ENCODE results near the gene ARHGAP18.

The ARHGAP18 gene

DNA sequence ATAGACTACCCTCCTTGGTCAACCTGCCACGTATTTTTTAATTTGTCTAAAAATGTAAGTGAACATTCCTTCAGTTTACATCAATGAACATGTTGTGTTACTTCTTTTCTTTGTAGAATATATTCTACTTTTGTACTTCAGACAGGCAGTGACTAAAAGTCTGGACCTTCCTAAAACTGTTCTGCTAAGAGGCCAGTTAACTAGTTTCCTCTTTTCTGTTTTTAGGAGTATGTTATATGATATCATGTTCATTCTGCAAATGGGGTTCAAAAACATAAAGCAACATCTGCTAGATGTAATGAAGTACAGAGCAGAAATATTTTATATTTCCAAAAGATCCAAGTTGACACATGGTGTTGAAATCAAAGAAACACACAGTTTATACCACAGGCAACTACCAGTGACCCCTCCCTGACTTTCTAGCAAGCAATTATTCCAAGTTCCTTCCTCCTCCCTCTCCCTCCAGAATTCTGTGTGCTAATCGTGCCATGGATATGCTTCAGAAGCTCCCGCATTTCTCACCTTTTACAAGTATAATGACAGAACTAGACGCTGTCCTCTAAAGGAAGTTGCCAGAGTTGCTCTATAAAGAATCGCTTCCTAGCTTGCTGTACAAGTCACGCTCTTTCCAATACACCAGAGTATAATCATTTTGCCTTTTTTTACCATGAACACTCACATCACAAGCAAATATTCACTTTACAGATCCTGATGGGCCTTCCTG is 64.7 kb downstream of the ARHGAP18 start:
- TF ChIP-seq, protein P1, sequence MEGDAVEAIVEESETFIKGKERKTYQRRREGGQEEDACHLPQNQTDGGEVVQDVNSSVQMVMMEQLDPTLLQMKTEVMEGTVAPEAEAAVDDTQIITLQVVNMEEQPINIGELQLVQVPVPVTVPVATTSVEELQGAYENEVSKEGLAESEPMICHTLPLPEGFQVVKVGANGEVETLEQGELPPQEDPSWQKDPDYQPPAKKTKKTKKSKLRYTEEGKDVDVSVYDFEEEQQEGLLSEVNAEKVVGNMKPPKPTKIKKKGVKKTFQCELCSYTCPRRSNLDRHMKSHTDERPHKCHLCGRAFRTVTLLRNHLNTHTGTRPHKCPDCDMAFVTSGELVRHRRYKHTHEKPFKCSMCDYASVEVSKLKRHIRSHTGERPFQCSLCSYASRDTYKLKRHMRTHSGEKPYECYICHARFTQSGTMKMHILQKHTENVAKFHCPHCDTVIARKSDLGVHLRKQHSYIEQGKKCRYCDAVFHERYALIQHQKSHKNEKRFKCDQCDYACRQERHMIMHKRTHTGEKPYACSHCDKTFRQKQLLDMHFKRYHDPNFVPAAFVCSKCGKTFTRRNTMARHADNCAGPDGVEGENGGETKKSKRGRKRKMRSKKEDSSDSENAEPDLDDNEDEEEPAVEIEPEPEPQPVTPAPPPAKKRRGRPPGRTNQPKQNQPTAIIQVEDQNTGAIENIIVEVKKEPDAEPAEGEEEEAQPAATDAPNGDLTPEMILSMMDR (IDR thresholded peaks at IDR 0.05; ENCODE audit: insufficient read depth, missing control alignments) = no peak
- FAIRE-seq (no peak), DNase-seq (ENCODE audit: insufficient read length, low spot score) (no peak)

DNA sequence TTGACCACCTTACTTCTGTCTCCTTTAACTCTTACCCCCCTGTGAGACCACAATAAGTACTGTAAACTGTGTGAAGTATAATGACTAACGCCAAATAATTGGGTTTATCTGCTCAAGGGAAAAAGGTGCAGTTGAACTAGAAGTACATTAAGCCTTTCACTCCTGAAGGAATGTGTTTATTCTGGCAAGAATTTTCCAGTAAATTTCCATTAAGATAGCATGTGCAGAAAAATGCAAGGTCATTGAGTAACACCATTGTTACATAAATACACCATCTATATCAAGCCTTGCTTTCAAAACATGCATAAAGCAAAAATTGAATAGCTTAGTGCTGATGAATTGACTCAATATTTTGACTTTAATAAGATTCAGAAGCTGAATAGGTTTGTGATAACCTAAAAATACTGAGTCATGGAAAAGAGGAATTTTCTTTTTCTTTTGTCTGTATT is 65.4 kb downstream of the ARHGAP18 start:
- TF ChIP-seq, protein P1 (IDR thresholded peaks at IDR 0.05; ENCODE audit: insufficient read depth, missing control alignments) = no peak
- DNase-seq (ENCODE audit: insufficient read length, low spot score) (no peak), FAIRE-seq (no peak)

GRCh38 chr6:129643968-129644367 is 66.0 kb downstream of the ARHGAP18 start:
- no peak for FAIRE-seq
- TF ChIP-seq, protein P1 (IDR thresholded peaks at IDR 0.05; ENCODE audit: insufficient read depth, missing control alignments) = no peak

GRCh38 chr6:129643176-129643575 is 66.8 kb downstream of the ARHGAP18 start:
- TF ChIP-seq, protein P1 (IDR thresholded peaks at IDR 0.05; ENCODE audit: insufficient read depth, missing control alignments) = no peak
- FAIRE-seq (no peak), DNase-seq (ENCODE audit: insufficient read length, low spot score) (no peak)

More at GRCh38 chr6:129643968-129644367, 66.0 kb downstream of the ARHGAP18 start:
- DNase-seq (ENCODE audit: insufficient read length, low spot score) = no peak

GRCh38 chr6:129642322-129642721 is 67.7 kb downstream of the ARHGAP18 start:
- DNase-seq (ENCODE audit: insufficient read length, low spot score) = no peak
- TF ChIP-seq, protein P1 (IDR thresholded peaks at IDR 0.05; ENCODE audit: insufficient read depth, missing control alignments) = no peak
- FAIRE-seq = no peak

- DNase-seq (ENCODE audit: insufficient read length, low spot score) (no peak), FAIRE-seq (no peak)
Measured at GRCh38 chr6:129641344-129641743, 68.6 kb downstream of the ARHGAP18 start.

GRCh38 chr6:129638686-129639085 is 71.3 kb downstream of the ARHGAP18 start:
- TF ChIP-seq, protein P1 (IDR thresholded peaks at IDR 0.05; ENCODE audit: insufficient read depth, missing control alignments) = no peak
- FAIRE-seq (no peak), DNase-seq (ENCODE audit: insufficient read length, low spot score) (no peak)

More at GRCh38 chr6:129641344-129641743, 68.6 kb downstream of the ARHGAP18 start:
- TF ChIP-seq, protein P1 (IDR thresholded peaks at IDR 0.05; ENCODE audit: insufficient read depth, missing control alignments) = no peak

Measured in D721Med (cell line).